Activated gamma-delta T cell treated with anti-CD3 and anti-CD28 coated beads, Interleukin-2, amount 50 U/mL, for 16 hours (primary cell): ENCODE measurements around the gene MYH6.
"Not testable (repeated sequence)": the region's sequence is repeated elsewhere in the genome, so short reads cannot be mapped to it uniquely, and the experiment has no call there.

Experiments
- DNase-seq: peaks from one replicate; pipeline ENCODE4 v3.0.0-alpha.2; 2020; ENCODE audit warnings: low read depth

MYH6 gene

DNA sequence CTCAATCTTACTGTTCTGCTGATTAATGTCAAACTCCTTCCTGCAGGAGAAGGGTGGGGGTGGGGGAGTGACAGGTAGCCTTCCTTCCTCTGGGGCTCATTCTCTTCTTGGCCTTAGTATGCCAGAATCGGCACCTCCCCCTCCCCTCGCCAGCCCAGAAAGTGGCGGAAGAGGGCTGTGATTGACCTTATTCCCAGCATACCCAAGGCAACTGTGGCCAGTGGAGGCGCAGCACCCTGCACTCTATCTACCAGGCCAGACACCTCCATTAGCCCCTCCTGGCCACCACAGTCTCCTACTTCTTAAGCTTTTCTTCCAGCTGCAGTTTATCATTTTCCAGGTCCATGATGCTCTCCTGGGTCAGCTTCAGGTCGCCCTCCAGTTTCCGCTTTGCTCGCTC, 15.5 kb downstream of the MYH6 start:
- no peak for DNase-seq

DNA sequence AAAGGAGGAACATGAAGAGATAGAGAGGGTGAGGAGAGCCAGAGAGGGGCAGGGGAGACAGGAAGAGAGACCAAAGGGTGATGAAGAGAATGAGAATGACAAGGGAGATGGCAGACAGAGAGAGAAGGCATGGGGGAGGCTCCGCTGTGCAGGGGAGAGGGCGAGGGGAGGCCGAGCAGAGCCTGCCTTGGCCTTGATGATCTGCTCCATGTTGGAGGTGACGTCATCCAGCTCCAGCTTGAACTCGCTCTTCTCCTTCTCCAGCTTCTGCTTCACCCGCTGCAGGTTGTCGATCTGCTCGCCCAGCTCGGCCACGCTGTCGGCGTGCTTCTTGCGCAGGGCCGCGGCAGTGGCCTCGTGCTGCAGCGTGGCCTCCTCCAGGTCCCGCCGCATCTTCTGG, 18.2 kb downstream of the MYH6 start:
- DNase-seq = not testable (repeated sequence)

DNA sequence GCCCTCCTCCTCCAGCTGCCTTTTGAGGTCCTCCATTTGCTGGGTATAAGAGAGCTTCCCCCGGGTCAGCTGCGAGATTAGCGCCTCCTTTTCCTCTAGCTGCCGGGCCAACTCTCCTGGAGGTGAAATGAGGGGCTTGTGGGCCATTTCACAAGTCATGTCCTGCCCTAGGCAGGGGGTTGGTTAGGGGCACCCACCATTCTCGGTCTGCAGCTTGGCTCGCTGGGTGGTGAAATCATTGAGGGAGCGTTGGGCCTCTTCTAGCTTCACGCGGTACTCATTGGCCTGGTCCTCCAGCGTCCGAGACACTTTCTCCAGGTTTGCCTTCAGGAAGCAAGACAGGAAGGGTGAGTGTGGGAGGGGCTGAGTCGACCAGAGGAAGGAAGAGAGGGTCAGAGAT, 18.7 kb downstream of the MYH6 start:
- DNase-seq = no peak

DNA sequence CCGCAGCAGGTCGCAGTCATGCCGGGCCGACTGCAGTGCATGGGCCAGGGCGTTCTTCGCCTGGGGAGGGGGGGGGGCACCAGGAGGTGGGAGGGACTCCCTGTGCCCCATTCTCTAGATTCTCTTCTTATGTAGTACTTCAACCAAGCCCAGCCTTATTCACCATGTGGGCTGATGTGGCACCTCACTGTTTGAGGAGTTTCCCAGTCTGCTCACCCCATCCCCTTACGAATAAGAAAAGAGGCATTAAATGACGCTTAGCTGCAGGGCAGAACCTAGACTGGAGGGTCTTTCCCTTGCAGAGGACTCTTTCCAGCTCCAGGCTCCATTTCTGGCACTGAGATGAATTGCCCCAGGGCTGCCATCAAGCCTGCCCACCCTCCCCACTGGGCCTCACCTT, 19.1 kb downstream of the MYH6 start:
- no peak for DNase-seq

DNA sequence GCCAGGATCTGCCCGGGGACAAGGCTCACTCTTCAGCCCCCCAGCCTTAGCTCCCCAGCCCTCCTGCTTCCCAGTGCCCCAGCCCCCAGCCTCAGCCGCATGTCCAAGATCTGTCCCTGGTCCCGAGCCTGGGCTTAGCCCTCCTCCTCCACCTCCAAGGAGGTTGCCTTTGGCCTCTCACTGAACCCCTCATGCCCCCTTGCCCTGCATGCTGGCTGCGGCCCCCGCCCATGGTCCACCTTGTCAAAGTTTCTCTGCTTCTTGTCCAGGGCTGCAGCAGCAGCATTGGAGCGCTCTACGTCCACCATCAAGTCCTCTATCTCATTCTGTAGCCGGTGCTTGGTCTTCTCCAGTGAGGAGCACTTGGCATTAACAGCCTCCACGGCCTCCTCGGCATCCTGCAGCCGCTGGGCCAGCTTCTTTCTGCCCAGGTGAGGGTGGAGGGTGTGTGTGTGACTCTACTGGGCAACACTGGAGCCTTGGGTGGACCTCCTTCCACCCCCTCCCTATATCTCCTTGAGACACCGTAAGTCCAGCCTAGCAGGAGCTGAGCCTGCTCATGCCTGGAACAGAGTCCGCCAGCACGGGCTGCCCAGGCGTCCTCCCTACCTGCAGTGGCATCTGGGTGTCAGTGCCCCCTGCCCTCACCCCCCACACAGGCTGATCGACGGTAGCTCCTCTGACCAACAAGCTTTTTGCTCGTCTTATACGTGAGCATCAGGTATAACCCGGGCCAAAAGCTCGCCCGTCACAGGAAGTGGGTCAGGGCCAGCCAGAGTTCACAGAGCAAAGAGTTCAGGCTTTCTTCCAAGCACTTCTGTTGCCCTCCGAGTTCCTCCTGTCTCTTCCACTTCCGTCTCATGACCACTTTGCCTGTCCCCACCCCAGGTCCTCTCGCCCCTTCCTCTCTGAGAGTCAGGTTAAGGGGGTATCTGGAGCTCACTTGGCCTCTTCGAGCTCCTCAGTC, 19.9 kb downstream of the MYH6 start:
- DNase-seq = no peak

DNA sequence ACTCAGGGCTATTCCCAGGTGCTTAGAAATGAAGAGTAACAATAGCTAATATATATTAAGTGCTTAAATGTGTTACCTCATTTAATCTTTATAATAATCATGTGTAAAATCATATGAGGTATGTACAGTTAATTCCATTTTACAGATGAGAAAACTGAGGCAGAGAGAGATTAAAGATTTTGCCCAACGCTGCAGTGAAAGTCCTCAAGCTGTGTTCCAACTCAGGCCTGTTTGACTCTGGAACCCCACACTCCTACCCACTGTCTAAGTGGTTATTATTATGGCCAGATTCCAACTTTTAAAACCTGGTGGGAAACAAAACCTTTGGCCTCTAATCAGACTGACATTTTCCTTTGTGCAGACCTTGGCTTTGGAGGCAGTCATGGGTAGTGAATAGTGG, 21.1 kb downstream of the MYH6 start:
- DNase-seq = no peak

DNA sequence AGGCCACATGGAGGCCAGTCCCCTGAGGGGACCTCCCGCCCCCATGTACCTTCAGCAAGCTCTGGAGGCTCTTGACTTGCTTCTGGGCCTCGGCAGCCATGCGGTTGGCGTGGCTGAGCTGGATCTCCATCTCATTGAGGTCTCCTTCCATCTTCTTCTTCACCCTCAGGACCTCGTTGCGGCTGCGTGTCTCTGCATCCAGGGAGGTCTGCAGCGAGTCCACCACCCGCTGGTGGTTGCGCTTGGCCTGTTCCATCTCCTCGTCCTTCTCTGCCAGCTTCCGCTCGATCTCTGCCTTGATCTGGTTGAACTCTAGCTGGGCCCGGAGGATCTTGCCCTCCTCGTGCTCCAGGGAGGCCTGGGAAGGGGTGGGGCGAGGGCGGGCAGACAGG, 21.8 kb downstream of the MYH6 start:
- not testable (repeated sequence) for DNase-seq

DNA sequence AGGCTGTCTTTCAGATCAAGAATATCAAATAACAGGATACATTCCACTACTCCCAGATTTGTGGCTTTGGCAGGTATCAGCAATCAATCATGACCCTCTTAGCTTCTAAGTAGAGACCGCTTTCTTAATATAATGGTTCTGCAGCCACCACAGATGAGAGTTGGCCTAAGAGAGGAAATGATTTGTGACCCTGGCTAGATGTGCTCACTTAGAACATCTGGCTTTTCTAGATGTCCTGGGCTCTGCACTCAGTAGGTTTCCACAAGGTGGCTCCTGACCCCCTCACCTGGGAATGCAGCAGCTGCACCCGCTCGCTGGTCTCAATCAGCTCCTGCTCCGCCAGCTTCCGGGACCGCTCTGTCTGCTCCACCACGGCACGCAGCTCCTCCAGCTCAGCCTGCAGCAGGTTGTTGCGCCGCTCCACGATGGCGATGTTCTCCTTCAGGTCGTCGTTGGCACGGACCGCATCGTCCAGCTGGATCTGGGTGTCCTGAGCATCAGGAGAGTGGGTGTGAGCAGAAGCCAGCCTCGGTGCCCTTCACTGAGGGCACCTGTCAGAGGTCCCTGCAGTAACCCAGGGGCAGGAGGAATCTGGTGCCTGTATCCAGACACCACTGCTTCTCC, 22.3 kb downstream of the MYH6 start:
- DNase-seq = no peak

DNA sequence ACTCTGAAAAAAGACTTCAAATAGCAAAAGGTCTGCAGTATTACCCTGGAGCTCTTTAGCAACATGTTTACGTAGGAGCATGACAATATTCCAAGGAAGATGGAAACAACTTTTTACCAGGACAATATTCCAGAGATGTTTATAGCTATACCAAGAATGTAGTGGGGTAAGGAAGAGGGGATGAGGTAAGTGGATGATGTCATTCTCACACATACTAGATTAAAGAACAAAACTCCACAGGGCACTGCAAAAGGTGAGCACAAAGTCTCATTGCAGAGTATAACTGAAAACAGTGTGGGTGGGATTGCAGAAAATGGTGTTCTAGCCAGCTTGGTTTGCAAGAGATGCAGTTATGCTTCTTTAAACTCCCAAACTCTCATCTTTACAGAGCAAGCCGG, 22.8 kb downstream of the MYH6 start:
- DNase-seq = no peak

DNA sequence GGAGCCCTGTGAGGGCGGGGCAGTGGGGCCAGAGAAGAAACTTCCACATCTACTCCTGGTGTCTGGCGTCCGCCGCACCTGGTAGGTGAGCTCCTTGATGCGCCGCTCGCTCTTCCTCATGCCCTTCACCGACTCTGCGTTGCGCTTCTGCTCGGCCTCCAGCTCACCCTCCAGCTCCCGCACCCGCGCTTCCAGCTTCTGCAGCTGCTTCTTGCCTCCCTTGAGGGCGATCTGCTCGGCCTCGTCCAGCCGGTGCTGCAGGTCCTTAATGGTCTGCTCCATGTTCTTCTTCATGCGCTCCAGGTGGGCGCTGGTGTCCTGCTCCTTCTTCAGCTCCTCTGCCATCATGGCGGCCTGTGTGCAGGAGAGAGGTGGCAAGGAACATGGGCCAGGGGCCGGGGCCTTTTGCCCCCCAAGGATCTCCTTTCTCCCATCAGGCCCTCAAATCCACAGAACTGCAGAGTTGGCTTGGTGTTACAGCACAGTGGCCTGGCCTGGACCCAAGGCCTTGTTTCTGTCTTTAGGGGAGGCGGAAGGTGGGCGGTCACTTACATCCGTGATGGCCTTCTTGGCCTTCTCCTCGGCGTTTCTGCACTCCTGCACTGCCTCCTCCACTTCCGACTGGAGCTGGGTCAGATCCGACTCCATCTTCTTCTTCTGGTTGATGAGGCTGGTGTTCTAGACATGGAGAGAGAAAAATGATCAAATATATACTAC, 23.6 kb downstream of the MYH6 start:
- no peak for DNase-seq

DNA sequence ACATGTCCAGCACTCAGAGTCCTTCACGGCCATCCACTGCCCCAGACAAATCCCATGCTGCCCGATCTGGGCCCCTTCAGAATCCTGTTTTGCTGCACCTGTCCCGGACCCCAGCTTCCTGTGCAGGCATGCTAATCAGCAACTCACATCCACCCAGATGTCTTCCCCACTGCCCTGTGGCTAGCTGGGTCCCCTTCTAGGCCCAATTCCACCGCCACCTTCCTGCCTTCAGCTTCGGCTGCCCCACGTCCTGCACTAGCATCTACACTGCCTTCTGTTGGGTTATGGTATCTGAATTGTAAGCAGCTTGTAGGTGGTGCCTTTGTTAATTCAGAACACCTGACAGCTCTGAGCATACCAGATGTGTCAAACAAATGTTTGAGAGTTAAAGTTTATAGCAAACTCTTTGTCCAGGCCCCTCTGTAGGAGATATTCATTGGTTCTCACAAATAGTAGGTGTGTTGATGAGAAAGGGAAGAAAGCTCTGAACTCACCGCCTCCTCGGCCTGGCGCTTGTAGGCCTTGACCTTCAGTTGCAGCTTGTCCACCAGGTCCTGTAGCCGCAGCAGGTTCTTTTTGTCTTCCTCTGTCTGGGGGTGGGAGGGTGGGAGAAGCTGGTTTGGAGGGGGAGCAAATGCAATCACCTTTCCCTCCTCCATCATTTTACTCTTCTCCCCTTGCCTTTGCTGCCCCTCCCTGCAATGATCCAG, 25.2 kb downstream of the MYH6 start:
- DNase-seq = no peak

DNA sequence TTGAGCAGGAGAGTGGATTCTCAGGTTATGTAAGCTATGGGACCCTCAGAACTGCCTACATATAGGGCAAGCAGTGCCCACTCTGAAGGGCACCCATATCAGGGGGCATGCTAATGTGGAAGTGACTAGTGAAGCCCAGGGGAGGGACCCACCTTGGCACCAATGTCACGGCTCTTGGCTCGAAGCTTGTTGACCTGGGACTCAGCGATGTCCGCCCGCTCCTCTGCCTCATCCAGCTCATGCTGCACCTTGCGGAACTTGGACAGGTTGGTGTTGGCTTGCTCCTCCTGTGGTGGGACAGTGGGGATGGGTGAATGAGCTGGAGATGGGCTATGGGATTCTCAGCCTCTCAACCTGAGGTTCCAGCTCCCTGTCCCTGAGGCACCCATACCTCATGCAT, 25.8 kb downstream of the MYH6 start:
- no peak for DNase-seq

DNA sequence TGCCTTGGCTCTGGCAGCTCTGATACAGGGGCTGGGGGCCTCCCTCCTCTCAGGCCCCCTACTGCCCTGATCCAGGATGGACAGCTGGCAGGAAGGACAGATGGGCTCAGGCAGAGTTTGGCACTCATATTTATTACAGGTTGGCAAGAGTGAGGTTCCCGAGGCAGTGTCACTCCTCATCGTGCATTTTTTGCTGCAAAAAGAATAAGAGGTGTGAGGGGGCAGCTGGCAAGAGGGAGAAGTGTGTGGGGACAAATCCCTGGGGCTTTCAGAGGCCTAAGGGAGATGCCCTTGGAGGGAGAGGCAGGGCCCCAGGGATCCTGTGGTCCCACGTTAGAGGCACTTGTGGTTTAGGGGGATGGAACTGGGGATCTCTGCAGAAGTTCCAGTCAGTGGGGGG, 26.2 kb downstream of the MYH6 start:
- no peak for DNase-seq

DNA sequence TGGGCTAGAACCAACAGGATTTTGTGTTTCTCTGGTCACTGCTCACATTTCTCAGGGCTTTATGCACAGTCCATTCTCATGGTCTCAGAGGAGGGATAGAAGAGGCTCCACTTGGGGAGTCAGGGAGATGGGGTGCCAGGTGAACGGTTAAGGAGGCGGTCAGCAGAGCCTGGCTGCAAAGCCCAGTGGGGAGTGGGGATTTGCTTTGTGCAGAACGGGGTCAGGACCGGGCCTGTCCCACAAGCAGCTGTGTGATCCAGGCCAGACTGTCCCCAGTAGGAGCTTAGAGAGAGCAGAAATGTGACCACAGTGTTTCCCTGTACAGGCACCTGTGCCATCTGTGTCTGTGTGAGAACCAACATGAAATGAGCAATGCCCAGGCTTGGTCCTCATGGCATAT, 27.1 kb downstream of the MYH6 start:
- no peak for DNase-seq

DNA sequence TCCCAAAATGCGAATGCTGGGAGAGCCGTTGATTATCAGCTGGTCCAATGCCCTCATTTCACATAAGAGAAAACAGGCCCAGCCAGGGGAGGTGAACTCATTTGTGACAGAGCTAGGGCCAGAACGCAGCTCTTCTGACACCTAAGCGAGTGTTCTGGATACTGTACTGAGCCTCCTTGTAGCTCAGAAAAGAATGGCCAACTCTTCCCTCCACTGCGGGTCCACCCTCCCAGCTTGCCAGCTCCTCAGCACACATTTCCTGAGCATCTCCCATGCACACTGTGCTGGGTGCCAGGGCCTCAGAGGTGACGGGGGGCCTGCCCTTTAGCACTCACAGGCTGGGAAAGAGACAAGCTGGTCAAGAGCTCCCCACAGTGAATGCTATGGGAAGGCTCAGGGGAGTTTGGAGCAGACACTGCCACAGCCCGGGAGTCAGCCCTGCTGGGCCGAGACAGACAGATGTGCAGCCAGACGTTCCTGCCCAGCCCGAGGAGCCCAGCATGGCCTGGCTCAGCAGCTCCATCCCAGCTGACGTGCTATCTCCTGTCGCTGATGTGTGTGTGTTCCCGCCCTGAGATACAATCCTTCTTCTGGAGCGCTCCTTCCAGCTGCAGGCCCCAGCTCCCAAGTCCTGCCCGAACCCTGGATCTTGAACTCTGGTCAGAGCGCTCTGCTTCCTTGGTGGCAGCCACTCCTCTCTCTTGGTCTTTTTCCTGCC, 27.7 kb downstream of the MYH6 start:
- DNase-seq = no peak

DNA sequence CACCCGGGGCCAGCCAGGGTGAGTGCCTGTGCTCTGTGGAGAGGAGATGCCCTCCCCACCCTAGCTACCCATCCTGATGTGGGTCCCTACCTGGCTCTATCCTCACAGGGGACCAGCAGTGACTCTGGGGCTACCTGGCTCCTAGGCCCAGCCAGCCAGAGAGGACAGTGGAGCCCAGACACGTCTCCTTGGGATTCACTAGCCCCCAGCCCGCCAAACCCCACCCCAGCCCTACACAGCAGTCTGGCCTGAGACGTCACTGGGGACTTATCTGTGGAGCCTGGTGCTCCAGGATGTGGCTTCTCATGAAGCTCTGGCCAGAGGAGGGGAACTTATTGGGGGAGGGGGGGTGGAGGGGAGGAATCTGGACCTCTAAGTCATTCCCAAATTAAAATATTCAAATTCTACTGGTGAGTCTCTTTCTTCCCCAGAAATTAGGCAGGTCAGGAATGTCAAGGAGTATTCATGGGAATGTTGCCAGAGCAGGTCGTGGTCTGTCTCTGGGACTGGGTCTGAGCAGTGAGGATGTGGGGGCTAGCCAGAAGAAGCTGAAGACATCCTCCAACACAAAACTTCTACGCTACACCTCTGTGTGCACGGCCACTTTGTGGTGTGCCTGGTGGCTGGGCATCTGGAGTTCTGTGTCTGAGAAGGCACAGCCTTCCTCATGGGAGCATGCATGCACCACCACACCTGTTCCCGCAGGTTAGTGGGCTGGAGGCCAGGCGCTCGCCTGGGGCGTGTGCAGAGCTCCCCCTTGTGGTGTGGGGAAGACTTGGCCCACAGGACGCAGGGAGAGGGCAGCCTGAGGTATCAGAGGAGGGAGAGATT, 28.5 kb downstream of the MYH6 start:
- DNase-seq = peak; percentile 46

DNA sequence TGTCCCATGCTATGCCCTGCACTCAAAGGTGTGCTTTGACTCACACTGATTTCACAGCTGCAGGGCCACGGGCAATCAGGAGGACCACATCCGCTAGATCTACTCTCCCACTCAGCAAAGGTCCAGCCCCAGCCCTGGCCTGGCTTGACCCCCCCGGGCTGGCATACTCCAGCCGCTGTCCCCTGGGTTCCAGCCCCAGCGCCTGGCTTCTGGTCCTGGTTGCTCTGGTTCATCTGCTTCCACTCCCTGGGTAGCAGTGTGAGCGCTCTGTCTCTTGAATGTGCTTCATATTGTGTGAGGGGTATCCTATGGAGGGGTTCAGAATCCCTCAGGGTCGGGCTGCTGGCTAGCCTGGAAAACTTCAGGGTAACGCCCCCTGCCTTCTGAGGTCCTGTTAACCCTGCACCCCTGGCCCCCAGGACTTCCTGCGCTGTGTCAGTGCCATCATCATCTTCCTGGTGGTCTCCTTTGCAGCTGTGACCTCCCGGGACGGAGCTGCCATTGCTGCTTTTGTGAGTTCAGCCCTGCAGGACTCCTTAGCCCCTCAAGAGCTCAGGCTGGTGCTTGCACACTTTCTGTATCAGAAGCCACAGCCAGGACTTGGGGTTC, 29.4 kb downstream of the MYH6 start:
- no peak for DNase-seq

DNA sequence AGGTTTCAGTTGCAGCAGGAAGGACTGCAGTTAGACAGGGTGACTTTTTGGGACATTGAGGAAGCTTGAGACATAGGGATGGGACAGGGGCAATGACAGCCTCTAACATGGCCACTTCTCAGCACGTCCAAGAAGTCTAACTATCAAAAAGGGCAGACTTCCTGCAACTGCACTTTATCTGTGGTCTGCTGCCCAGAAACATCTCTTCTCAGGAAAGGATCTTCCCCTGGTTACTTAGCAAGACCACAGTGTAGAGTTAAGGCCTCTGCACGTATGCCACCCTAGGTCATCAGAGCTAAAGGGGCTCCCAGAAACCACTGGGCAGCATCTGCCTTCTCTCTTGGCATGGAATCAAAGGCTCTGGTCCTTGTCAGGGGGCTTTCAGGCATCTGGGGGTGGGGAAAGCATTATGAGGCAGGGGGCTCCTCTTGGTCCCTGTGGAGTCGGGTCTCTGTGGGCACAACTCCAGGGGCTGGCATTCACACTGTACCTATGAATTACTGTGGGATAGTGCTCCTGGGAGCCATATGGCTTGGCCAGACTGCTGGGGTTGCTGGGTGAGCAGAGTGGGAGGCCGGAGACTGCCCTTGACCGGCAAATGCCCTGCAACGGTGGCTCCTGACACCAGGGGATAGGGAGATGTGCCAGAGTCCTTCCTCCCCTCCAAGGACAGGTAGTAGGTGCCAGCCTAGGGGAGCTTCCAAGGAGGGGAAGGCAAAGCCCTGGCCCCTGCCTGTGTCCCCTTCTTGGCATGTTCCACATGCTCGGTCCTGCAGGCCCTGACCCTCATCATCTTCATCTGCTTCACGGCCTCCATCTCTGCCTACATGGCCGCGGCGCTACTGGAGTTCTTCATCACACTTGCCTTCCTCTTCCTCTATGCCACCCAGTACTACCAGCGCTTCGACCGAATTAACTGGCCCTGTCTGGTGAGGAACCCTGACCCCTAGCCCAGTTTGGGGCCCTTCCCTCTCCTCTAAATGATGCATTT, 30.2 kb downstream of the MYH6 start:
- DNase-seq = no peak

DNA sequence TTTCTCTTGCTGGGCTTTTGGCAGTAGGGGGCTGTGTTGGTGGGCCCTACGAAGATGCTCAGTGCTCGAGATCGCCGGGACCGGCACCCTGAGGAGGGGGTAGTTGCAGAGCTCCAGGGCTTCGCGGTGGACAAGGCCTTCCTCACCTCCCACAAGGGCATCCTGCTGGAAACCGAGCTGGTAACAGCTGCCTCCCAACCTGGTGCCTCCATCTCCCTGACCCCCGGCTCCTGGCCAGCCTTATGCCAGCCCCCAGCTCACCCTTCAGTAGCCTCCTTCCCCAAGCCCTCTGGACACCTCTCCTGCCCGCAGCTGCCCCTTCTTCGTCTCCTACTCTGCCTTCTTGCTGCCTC, 30.9 kb downstream of the MYH6 start:
- no peak for DNase-seq
